ENCODE data around the gene CTSW.

The CTSW gene

GRCh38 chr11:65880027-65880426, 390 bp downstream of the CTSW start:
- Histone ChIP-seq H3K9me3 (ENCODE audit: low read length) (no peaks in the 10 kb centered on the region), H3K4me3 (ENCODE audit: low read length) (no peak overlapping the region), H2AFZ (ENCODE audit: low read depth, low read length) (no peak overlapping the region), H3K4me1 (ENCODE audit: insufficient read depth, low read length) (peaks cover 2% of the 10 kb centered on the region), H3K27me3 (ENCODE audit: insufficient read depth, low read length) (no peaks in the 10 kb centered on the region), H3K36me3 (ENCODE audit: insufficient read depth, low read length) (peaks cover 23% of the 10 kb centered on the region)

- Histone ChIP-seq H3K9me3 (ENCODE audit: low read length) (no peaks in the 10 kb centered on the region), H3K27me3 (ENCODE audit: insufficient read depth, low read length) (no peaks in the 10 kb centered on the region), H3K4me3 (ENCODE audit: low read length) (no peak overlapping the region), H3K4me1 (ENCODE audit: insufficient read depth, low read length) (peaks cover 2% of the 10 kb centered on the region), H3K36me3 (ENCODE audit: insufficient read depth, low read length) (peaks cover 32% of the 10 kb centered on the region), H2AFZ (ENCODE audit: low read depth, low read length) (no peak overlapping the region)
Measured at GRCh38 chr11:65880844-65881421, 1.3 kb downstream of the CTSW start.

GRCh38 chr11:65882120-65883057, 2.8 kb downstream of the CTSW start:
- H3K27me3 ChIP-seq (ENCODE audit: insufficient read depth, low read length) = no peaks in the 10 kb centered on the region
- H3K4me3 ChIP-seq (ENCODE audit: low read length) = no peak overlapping the region
- H2AFZ ChIP-seq (ENCODE audit: low read depth, low read length) = no peak overlapping the region
- peaks cover 9% of the 10 kb centered on the region for H3K4me1 ChIP-seq (ENCODE audit: insufficient read depth, low read length)
- peaks cover 41% of the 10 kb centered on the region for H3K36me3 ChIP-seq (ENCODE audit: insufficient read depth, low read length)
- no peaks in the 10 kb centered on the region for H3K9me3 ChIP-seq (ENCODE audit: low read length)

- Histone ChIP-seq H3K27me3 (ENCODE audit: insufficient read depth, low read length) (no peaks in the 10 kb centered on the region), H3K9me3 (ENCODE audit: low read length) (no peaks in the 10 kb centered on the region), H3K36me3 (ENCODE audit: insufficient read depth, low read length) (peaks cover 41% of the 10 kb centered on the region), H3K4me1 (ENCODE audit: insufficient read depth, low read length) (peaks cover 11% of the 10 kb centered on the region), H3K4me3 (ENCODE audit: low read length) (no peak overlapping the region), H2AFZ (ENCODE audit: low read depth, low read length) (no peak overlapping the region)
Measured at GRCh38 chr11:65883058-65883761, 3.6 kb downstream of the CTSW start.

GRCh38 chr11:65883786-65884715, 4.4 kb downstream of the CTSW start:
- peaks cover 16% of the 10 kb centered on the region for H3K4me1 ChIP-seq (ENCODE audit: insufficient read depth, low read length)
- H3K4me3 ChIP-seq (ENCODE audit: low read length) = no peak overlapping the region

DNA sequence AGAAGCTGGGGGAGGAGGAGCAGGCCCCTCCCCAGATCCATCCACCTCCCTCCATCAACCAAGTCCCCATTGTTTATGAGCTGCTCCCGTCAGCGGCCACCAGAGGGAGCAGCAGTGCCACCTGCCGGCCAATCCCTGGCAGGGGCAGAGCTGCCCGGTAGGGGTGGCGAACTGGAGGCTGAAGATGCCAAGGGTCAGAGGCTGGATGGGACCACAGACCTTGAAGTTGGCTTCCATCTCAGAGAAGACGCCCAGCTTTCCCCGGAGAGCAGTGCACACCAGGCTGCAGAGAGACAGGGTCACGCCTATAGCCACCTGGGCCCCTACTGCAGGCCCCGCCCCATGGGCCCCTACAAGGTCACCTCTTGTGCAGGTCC, 5.1 kb downstream of the CTSW start:
- Histone ChIP-seq H3K9me3 (ENCODE audit: low read length) (no peaks in the 10 kb centered on the region), H2AFZ (ENCODE audit: low read depth, low read length) (no peak overlapping the region), H3K4me1 (ENCODE audit: insufficient read depth, low read length) (peaks cover 21% of the 10 kb centered on the region), H3K36me3 (ENCODE audit: insufficient read depth, low read length) (peaks cover 41% of the 10 kb centered on the region), H3K27me3 (ENCODE audit: insufficient read depth, low read length) (no peaks in the 10 kb centered on the region), H3K4me3 (ENCODE audit: low read length) (no peak overlapping the region)

More at GRCh38 chr11:65883786-65884715, 4.4 kb downstream of the CTSW start:
- Histone ChIP-seq H3K9me3 (ENCODE audit: low read length) (no peaks in the 10 kb centered on the region), H3K36me3 (ENCODE audit: insufficient read depth, low read length) (peaks cover 41% of the 10 kb centered on the region), H3K27me3 (ENCODE audit: insufficient read depth, low read length) (no peaks in the 10 kb centered on the region), H2AFZ (ENCODE audit: low read depth, low read length) (no peak overlapping the region)

GRCh38 chr11:65885231-65885630, 5.6 kb downstream of the CTSW start:
- H3K36me3 ChIP-seq (ENCODE audit: insufficient read depth, low read length) = peaks cover 41% of the 10 kb centered on the region
- peaks cover 27% of the 10 kb centered on the region for H3K4me1 ChIP-seq (ENCODE audit: insufficient read depth, low read length)
- H3K4me3 ChIP-seq (ENCODE audit: low read length) = no peak overlapping the region

GRCh38 chr11:65885808-65886536, 6.3 kb downstream of the CTSW start:
- peaks cover 41% of the 10 kb centered on the region for H3K36me3 ChIP-seq (ENCODE audit: insufficient read depth, low read length)

More at GRCh38 chr11:65885231-65885630, 5.6 kb downstream of the CTSW start:
- Histone ChIP-seq H3K9me3 (ENCODE audit: low read length) (no peaks in the 10 kb centered on the region), H2AFZ (ENCODE audit: low read depth, low read length) (no peak overlapping the region), H3K27me3 (ENCODE audit: insufficient read depth, low read length) (no peaks in the 10 kb centered on the region)

DNA sequence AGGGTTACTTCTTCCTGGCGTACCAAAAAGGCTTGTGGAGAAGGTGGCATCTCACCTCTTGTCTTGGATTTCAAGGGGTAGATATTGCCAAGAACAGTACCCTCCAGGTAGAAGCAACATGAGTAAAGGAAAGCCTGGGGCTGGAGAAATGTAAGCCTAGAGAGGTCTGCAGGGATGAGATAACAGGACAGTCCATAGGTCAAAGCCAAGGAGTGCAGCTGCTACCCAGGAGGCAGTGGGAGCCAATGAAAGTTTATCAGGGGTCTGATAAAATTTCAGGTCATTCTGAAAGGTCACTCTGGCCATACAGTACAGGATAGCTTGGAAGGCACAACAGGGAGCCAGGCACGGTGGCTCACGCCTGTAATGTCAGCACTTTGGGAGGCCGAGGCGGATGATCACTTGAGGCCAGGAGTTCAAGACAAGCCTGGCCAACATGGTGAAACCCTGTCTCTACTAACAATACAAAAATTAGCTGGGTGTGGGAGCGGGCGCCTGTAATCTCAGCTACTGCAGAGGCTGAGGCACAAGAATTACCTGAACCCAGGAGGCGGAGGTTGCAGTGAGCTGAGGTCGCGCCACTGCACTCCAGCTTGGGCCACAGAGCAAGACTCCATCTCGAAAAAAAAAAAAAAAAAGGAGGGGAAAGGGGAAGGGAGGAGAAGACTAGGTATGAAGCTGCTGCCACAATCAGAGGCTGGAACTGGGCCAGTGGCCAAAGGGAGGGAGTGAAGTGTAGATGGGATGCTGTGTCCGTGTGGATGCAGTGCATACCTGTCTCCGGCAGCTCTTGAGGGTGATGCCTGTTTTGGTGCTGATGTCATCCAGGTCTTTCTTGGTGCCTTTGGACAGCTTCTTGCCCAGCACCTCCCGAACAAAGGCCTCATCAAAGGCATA, 7.4 kb downstream of the CTSW start:
- peaks cover 36% of the 10 kb centered on the region for H3K4me1 ChIP-seq (ENCODE audit: insufficient read depth, low read length)
- peak overlapping the region; percentile 79 for H3K4me3 ChIP-seq (ENCODE audit: low read length)
- H3K36me3 ChIP-seq (ENCODE audit: insufficient read depth, low read length) = peaks cover 41% of the 10 kb centered on the region
- no peaks in the 10 kb centered on the region for H3K9me3 ChIP-seq (ENCODE audit: low read length)
- H3K27me3 ChIP-seq (ENCODE audit: insufficient read depth, low read length) = no peaks in the 10 kb centered on the region
- H2AFZ ChIP-seq (ENCODE audit: low read depth, low read length) = no peak overlapping the region

More at GRCh38 chr11:65885808-65886536, 6.3 kb downstream of the CTSW start:
- Histone ChIP-seq H3K4me3 (ENCODE audit: low read length) (no peak overlapping the region), H3K4me1 (ENCODE audit: insufficient read depth, low read length) (peaks cover 27% of the 10 kb centered on the region), H2AFZ (ENCODE audit: low read depth, low read length) (no peak overlapping the region), H3K9me3 (ENCODE audit: low read length) (no peaks in the 10 kb centered on the region), H3K27me3 (ENCODE audit: insufficient read depth, low read length) (no peaks in the 10 kb centered on the region)

DNA sequence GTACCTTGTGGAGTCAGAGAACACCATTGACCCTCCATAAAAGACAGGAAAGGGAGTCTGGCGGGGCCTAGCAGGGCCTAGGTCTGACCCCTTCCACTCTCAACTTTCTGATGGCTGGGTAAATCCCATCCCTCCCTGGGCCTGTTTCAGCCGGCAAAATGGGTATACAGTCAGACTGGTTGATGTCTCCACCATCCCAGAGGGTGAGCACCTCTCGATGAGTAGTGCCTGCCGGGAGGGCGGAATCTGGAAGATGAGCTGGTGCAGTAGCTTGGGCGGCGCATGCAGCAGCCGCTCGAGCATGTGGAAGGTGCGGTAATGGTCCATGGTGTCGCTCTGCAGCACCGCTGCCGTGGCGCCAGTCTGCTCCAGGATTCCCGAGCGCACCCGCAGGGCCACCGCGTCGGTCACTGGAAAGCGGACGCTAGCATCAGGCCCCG, 8.1 kb downstream of the CTSW start:
- Histone ChIP-seq H3K36me3 (ENCODE audit: insufficient read depth, low read length) (peaks cover 36% of the 10 kb centered on the region), H2AFZ (ENCODE audit: low read depth, low read length) (no peak overlapping the region), H3K4me3 (ENCODE audit: low read length) (peak overlapping the region; percentile 79), H3K27me3 (ENCODE audit: insufficient read depth, low read length) (no peaks in the 10 kb centered on the region), H3K4me1 (ENCODE audit: insufficient read depth, low read length) (peaks cover 39% of the 10 kb centered on the region), H3K9me3 (ENCODE audit: low read length) (no peaks in the 10 kb centered on the region)

GRCh38 chr11:65888163-65888814, 8.7 kb downstream of the CTSW start, which contains the start of gene FIBP:
Gene FIBP, minus strand, starts transcription at chr11:65888471. Its CDS starts 53 bp downstream, at chr11:65888418.
- Histone ChIP-seq H3K4me3 (ENCODE audit: low read length) (peak within 1 kb of the TSS; percentile 79), H3K4me1 (ENCODE audit: insufficient read depth, low read length) (peaks cover 39% of the 10 kb centered on the region), H3K27me3 (ENCODE audit: insufficient read depth, low read length) (no peaks in the 10 kb centered on the region), H3K36me3 (ENCODE audit: insufficient read depth, low read length) (peaks cover 30% of the 10 kb centered on the region), H2AFZ (ENCODE audit: low read depth, low read length) (no peak within 1 kb of the TSS), H3K9me3 (ENCODE audit: low read length) (no peaks in the 10 kb centered on the region)

Data from neuron (in vitro differentiated cells).